Measurements from ENCODE around the gene GLB1L2.

GLB1L2 gene

DNA sequence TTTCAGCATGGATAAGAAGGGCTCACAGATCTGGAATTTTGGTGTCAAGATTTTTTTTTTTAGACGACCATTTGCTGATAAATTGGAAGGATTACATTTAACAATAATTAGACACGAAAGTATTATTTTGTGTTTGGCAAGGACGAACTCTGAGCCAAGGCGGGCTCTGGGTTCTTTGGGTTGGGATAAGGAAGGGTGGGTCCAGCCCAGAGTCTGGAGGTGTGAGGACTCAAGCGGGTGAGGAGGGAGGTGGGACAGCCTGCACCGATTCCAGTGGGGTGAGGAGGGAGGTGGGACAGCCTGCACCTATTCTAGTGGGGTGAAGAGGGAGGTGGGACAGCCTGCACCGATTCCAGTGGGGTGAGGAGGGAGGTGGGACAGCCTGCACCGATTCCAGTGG, 76.1 kb downstream of the GLB1L2 start:
- DNase-seq: no peak

DNA sequence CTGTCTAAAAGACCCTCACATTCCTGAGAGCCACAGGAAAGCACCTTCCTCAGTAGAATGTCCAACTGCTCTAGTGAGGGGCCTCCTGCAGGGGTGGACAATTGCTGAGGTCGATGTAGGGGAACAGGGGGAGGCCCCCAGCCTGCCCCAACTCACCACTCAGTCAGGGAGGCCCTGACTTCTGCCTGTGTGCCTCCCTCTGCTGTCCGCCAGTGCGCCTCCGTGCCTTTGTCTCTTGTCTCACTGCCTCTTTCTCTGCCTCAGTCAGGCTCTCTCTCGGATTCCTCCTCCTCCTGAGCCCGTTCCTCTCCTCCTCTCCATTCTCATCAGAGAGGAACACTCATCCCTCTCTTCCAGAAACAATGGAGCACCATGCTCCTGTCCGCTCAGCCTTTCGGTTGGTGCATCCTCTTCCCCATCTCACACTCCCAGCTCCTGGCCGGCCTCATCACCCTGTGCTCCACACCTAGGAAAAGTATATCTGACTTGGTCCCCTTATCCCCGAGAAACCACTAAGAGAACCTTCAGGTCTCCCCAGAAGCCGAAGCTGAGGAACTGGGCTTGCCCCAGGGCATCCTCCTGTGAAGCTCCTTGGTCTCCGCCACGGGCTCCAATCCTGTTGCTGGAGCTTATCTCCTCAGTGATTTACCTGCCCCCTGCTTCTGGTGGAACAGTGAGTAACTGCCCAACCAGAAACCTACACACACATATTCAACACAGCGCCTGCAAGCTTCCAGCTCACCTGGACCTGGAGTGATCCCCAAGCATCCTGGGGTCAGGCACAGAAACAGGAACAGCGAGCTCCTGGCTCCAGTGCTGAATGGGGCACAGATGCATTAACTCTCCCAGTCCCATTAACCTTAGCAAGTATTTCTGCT, 78.0 kb downstream of the GLB1L2 start:
- no peak for DNase-seq

DNA sequence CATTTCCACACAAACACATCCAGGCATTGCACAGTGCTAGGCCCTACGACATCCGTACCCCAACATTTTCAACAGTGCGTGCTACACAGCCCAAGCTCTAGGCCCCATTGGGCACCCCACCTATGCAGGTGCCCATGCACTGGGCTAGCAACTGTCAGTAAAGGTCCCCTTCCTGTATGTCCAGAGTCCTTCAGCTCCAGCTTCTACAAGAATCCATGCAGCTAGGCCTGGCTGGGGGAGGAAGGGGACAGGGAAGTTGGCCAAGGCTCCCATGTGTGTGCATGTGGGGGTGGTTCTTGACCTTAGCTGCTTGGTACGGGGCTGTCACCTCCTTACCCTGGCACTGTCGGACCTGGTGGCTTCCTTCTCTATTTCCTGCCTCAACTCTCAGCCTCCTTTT, 79.0 kb downstream of the GLB1L2 start:
- DNase-seq: no peak

- DNase-seq: no peak
Measured at GRCh38 chr11:134412203-134413042, 80.6 kb downstream of the GLB1L2 start, which contains the start of gene B3GAT1. B3GAT1 (minus strand) TSS chr11:134412242; CDS start chr11:134387659, 24,583 bp downstream.

DNA sequence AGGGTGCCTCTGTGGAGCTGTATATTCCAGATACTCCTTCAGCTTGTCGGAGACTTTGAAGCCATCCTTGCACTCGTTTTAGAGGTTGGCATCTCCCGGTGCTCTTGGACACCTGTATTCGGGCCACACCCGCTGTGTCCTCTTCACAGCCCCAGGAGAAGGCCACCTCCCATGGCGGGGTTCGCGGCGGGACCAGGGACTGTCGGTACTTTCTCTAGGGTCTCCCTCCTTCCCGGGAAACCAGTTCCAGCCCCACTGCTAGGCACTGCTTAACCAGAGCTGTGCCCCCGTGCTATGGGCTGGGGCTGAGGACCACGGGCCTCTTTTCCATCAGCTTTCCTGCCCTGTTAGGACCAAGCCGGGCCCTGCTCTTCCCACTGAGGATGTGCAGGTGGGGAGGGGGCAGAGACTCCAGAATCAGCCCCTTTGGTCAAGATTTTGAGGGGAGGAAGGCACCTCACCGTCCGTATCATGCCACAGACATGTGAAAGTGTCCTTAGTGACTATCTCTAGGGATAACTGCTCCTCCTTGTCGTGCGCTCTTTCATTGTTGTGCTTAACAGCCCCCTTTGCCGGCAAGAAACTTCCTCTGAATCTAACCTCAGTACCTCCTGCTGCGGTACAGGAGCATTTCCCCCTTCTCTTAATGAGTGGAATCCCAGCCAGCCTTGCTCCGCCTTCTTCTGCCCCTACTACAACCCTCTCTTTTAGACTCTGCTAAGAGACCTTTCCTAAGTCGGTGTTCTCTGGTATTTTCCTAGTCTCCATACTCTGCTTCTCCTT, 81.4 kb downstream of the GLB1L2 start:
- no peak for DNase-seq

- DNase-seq: no peak
Measured at GRCh38 chr11:134413826-134414731, 82.3 kb downstream of the GLB1L2 start.

GRCh38 chr11:134414766-134415765, 83.3 kb downstream of the GLB1L2 start:
- DNase-seq: no peak

DNA sequence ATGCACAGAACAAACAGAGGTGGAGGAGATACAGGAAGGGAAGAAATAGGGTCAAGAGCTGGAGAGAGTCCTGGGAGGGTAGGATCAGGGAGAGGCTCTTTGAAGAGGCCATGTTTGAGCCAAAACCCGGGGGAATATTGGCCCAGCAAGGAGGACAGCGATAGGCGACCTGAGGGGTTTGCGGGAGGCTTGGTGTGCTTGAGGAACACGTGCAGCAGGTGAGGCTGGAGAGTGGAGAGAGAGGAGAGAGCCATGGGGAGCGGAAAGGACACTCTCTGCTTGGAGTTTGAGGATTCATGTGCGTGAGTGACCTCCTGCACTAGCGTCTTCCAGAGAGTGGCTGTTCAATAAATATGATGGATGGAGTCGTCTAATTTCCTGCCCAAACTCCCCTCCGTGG, 84.9 kb downstream of the GLB1L2 start:
- no peak for DNase-seq

GRCh38 chr11:134417871-134418840, 86.4 kb downstream of the GLB1L2 start:
- DNase-seq: no peak

DNA sequence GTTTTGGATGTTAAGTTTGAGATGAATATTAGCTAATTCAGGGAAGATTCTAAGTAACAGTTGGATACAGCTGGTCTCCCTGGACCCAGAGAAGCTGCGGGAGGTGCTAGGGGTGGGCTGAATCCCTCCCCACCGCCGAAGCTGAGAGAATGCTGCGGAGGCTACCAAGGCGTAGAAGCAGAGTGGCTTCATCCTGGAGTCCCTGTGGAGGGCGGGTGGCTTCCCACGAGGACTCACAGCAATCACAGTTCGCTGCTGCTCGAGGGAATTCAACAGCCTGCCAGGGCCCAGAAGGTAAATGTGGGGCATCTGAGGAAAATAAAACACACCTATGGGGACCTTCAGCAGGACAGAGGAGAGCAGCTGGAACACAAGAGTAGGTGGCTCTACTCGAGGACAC, 91.3 kb downstream of the GLB1L2 start:
- DNase-seq: no peak

DNA sequence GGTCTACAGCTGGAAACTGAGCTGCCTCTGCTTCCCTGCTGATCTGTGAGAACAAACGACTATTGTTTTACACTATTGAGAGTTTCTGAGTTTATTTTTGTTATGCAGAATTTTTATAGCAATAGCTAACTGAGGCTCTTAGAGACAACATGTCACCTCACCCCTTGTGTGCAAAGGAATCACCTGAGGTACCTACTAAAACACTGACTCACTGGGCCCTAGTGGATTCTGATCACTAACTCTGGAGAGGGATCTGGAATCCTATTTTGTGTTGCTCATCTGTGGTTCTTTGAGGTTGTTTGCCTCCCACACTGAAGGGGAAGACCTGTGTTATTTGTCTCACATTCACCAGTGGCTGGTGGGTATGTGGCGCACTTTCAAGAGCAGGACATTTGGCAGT, 93.6 kb downstream of the GLB1L2 start:
- no peak for DNase-seq
